K562 (cell line): ENCODE data around the gene GLIPR1L1. TPM values are rescaled to one million over a fixed set of nuclear protein-coding genes. Genes with fewer than 3 reads are reported as not detected.

ENCODE experiments used
- BHLHE40 ChIP-seq: IDR thresholded peaks from 2 replicates; pipeline ENCODE4 v1.6.1; 2011; ENCODE audit warnings: low read length, improper control_type of control experiment
- BRCA1 ChIP-seq, 2 experiments: fragments of 450-650 bp in 1 of 2; sonication (generic) in 1 of 2; formaldehyde crosslinking in 1 of 2; IDR thresholded peaks; 2 replicates each; pipeline versions ENCODE4 v1.5.0 to v1.6.1; 2017 to 2020; ENCODE audit warnings: mild to moderate bottlenecking in 1 of 2, missing genetic modification reagents in 1 of 2
- DNMT1 ChIP-seq: fragments of 450-650 bp; IDR thresholded peaks from 2 replicates; pipeline ENCODE4 v1.6.1; 2016; ENCODE audit warnings: antibody characterized with exemption, mild to moderate bottlenecking
- FOXA3 ChIP-seq, 2 experiments: fragments of 450-650 bp in 1 of 2; sonication (generic) in 1 of 2; formaldehyde crosslinking; IDR thresholded peaks in 1 of 2; conservative IDR thresholded peaks in 1 of 2; 2 replicates each; pipeline versions ENCODE4 v1.4.0 to v1.8.0; 2020 to 2022; ENCODE audit warnings: mild to moderate bottlenecking in 2 of 2, missing genetic modification reagents in 1 of 2
- NFIC ChIP-seq: fragments of 450-650 bp; IDR thresholded peaks from 2 replicates; pipeline ENCODE4 v1.6.1; 2017; ENCODE audit warnings: mild to moderate bottlenecking, inconsistent platforms
- PPARD ChIP-seq: fragments of 250-450 bp; sonication (Bioruptor Pico); IDR thresholded peaks from 2 replicates; pipeline ENCODE4 v1.8.0; 2022; ENCODE audit warnings: inconsistent platforms, mild to moderate bottlenecking, moderate library complexity
- SRF ChIP-seq, 2 experiments: fragments of 250-450, 450-650 bp in 1 of 2; sonication (Bioruptor Pico) in 1 of 2; sonication (generic) in 1 of 2; formaldehyde crosslinking; IDR thresholded peaks; 2 replicates each; pipeline versions ENCODE4 v1.5.0 to v1.5.1; 2020 to 2022; ENCODE audit warnings: mild to moderate bottlenecking in 1 of 2, missing genetic modification reagents in 1 of 2
- XRCC3 ChIP-seq: fragments of 450-650 bp; IDR thresholded peaks from 2 replicates; pipeline ENCODE4 v1.6.1; 2017; ENCODE audit warnings: mild to moderate bottlenecking, moderate library complexity
- ZBTB40 ChIP-seq, 2 experiments: fragments of 450-650 bp in 1 of 2; sonication (generic) in 1 of 2; formaldehyde crosslinking in 1 of 2; IDR thresholded peaks; 2 replicates each; pipeline versions ENCODE4 v1.7.1 to v1.9.0; 2016 to 2022; ENCODE audit warnings: inconsistent platforms in 1 of 2, mild to moderate bottlenecking in 1 of 2, missing genetic modification reagents in 1 of 2
- ZNF134 ChIP-seq: fragments of 250-450 bp; sonication (Bioruptor Pico); conservative IDR thresholded peaks from 2 replicates; pipeline ENCODE4 v1.4.0; 2020
- ZNF263 ChIP-seq: sonication (generic); formaldehyde crosslinking; IDR thresholded peaks from 2 replicates; pipeline ENCODE4 v1.8.0; 2022; ENCODE audit warnings: mild to moderate bottlenecking, missing genetic modification reagents, borderline replicate concordance
- ZNF316 ChIP-seq: fragments of 450-650 bp; IDR thresholded peaks from 2 replicates; pipeline ENCODE4 v1.6.1; 2016
- ZNF518B ChIP-seq: fragments of 250-450 bp; sonication (Bioruptor Pico); IDR thresholded peaks from 2 replicates; pipeline ENCODE4 v1.5.0; 2021; ENCODE audit warnings: mild to moderate bottlenecking, moderate library complexity
- ZNF696 ChIP-seq: fragments of 250-450 bp; sonication (Bioruptor Pico); conservative IDR thresholded peaks from 2 replicates; pipeline ENCODE4 v1.4.0; 2020; ENCODE audit warnings: mild to moderate bottlenecking, moderate library complexity
- polyA plus RNA-seq, 8 experiments: library from polyadenylated mRNA; depleted of rRNA in 4 of 8; stranded (reverse) in 5 of 8; unstranded in 3 of 8; fragments of >200 nt; fragmentation: Nextera tagmentation in 2 of 8; fragmentation: Illumina TruSeq in 1 of 8; extraction: Ambion mirVana in 2 of 8; extraction: Trizol in 1 of 8; gene quantifications; 2 replicates each; pipeline versions ENCODE4 v1.2.1 to v1.2.3, GENCODE V29; 2011 to 2014; ENCODE audit warnings: inconsistent platforms in 1 of 8, missing spikeins in 1 of 8
- total RNA-seq, 7 experiments: library from RNA; depleted of rRNA in 6 of 7; stranded (reverse); fragments of >200 nt in 6 of 7; fragmentation: Illumina TruSeq in 2 of 7; extraction: Trizol in 2 of 7; gene quantifications; 2 replicates each; pipeline versions ENCODE4 v1.2.1 to v1.2.3, GENCODE V29; 2011 to 2021; ENCODE audit warnings: low replicate concordance in 1 of 7

GLIPR1L1 gene
- total and polyA plus RNA-seq, 9 of the 15 experiments (the other 6 are each of a cell fraction or from before 2014, with no cell fraction given) = not detected

DNA sequence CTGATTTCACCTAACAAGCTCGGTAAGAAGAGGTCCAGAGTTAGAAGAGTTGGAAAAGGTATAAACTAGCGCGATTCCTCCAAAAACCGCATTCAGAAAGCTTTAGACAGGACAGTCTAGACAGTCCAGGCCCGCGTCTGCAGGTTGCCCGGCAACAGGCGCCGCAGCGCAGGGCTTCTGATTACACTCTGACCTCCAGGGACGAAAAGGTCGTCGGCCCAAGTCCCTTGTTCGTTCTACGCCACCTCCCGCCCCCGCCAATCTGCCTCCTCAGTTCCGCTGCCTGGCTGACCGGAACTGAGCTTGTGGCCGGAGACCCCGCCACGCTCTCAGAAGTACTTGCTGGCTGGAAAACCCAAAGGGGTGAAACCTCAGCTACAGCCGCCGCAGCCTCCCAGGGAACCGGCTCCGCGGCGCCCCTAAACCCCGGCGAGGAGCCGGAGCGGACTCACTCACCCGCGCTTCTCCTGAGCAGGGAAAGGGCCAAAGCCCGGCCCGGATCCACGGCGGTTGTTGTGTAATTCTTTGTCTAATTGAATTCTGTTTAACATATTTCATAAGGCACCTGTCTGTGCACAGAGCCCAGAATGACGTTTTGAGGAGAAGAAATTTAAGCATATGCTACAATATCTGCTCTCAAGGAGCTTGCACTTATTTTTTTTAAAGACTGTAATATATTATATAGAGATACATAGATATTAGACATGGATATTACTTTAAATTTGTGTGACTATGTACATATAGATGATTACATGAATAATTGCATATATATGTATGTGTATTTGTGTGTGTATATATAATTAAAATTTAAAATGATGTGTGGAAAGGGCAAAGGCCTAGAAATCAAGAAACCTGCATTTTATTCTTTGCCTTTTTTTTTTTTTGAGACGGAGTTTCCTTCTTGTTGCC is 4.3 kb upstream of the GLIPR1L1 start, which contains the start of gene CAPS2 (continued):
- TF ChIP-seq ZBTB40 (IDR thresholded peaks at IDR 0.05) = peak; percentile 69
- no peak for TF ChIP-seq ZBTB40 (CRISPR knock-in tag; IDR thresholded peaks at IDR 0.05)
- TF ChIP-seq PPARD (CRISPR knock-in tag) = no peak
- TF ChIP-seq ZNF134 = peak; percentile 89
- no peak for TF ChIP-seq FOXA3 (CRISPR knock-in tag; conservative IDR thresholded peaks at IDR 0.05 in 1 of 2, IDR thresholded peaks at IDR 0.05 in 1 of 2)
- TF ChIP-seq ZNF518B (CRISPR knock-in tag) = no peak
- no peak for TF ChIP-seq ZNF696 (CRISPR knock-in tag)
- TF ChIP-seq DNMT1 = no peak
- no peak for TF ChIP-seq BRCA1 (IDR thresholded peaks at IDR 0.05)
- no peak for TF ChIP-seq BRCA1 (CRISPR knock-in tag; IDR thresholded peaks at IDR 0.05)
- no peak; the same call in 1 of the 2 replicates for TF ChIP-seq ZNF263
- TF ChIP-seq SRF (CRISPR knock-in tag; IDR thresholded peaks at IDR 0.05) = peak in 1 of 2 experiments; percentile 23; a peak in 1 of 4 replicates
- TF ChIP-seq NFIC = no peak
- TF ChIP-seq ZNF316 = no peak
- no peak for TF ChIP-seq XRCC3
- no peak for TF ChIP-seq BHLHE40
